GM12892 (cell line): ENCODE results near the gene RPL13A.

Source experiments
- POLR2A ChIP-seq: IDR thresholded peaks from 2 replicates; pipeline ENCODE4 v1.6.1; 2011; ENCODE audit warnings: low read depth, low read length, control low read depth
- TAF1 ChIP-seq: IDR thresholded peaks from 2 replicates; pipeline ENCODE4 v1.6.1; 2011; ENCODE audit warnings: low read depth, mild to moderate bottlenecking, control low read depth, low read length, borderline replicate concordance

- no peak for TF ChIP-seq POLR2A
- no peak for TF ChIP-seq TAF1
Observed at GRCh38 chr19:49486710-49487276, 615 bp upstream of the RPL13A start.
